HG02973 (cell line): Measurements from ENCODE around the gene THOC6.

Source experiments
- ATAC-seq: cut with Tn5 transposase; IDR thresholded peaks from one replicate; pipeline ENCODE4 v1.9.1; 2021; ENCODE audit warnings: moderate library complexity; ENCODE audit not compliant: unreplicated experiment

The THOC6 gene

DNA sequence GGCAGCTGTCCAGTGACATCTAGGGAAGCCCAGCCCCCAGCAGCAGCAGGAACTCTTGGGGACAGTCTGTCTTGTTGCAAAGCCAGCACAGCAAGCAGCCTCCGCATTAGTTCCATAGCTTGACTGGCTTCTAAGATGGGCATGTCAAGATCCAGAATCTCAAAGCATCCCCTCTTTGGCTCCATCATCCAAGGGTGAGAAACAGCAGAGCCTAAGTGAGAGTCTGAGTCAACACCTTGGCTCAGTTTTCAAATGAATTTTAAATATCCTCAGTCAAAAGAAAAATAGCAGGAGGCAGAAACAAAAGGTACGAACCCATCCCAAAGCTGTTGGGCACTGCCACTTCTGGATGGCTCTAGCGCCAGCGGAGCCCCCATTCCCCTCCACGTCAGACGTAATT, 8.9 kb upstream of the THOC6 start:
- ATAC-seq: no peak

DNA sequence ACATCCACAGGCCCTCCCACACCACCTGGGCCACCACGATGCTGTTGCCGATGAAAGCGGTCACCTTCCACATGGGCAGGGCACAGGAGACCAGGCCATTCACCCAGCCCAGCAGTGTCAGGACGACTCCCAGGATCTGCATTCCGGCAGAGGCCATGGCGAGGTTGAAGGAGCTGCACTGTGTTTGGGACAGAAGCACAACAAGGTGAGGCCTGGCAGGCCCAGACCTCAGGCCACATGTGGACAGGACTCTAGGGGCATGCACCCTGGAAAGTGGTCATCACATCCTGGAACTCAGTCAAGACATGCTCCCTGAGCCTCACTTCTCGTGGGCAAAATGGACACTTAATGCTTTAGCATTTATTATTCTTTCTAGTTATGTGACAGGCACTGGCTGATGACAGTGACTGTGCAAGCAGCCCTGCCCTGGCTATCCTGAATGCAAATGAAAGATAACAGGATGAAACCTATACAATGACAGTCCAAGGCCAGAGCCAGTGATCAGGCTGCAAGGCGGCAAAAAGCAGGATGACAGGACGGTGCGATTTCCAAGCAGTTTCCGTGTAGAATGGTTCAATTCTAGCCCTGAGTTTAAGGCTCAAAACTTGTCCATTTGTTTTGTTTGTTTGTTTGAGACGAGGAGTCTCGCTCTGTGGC, 7.8 kb upstream of the THOC6 start:
- ATAC-seq: no peak

DNA sequence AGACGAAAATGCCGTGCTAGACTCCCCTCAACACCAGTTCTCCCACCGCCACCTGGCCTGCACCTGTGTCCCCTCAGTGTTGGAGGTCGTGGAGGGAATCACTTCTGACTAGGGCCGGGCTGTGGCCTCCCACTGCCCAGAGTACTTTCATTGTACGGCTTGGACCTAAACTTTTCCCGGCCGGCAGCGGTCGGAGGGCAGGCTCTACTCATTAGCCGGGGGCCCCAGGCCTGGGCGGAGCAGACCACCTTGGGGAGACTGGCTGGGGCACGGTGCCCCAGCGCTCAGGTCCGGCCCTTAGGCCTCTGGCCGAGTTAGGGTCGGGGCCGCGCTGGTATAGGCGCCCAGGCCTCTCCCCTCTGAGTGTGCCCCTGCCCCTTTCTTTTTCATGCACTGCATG, 6.5 kb upstream of the THOC6 start:
- no peak for ATAC-seq

DNA sequence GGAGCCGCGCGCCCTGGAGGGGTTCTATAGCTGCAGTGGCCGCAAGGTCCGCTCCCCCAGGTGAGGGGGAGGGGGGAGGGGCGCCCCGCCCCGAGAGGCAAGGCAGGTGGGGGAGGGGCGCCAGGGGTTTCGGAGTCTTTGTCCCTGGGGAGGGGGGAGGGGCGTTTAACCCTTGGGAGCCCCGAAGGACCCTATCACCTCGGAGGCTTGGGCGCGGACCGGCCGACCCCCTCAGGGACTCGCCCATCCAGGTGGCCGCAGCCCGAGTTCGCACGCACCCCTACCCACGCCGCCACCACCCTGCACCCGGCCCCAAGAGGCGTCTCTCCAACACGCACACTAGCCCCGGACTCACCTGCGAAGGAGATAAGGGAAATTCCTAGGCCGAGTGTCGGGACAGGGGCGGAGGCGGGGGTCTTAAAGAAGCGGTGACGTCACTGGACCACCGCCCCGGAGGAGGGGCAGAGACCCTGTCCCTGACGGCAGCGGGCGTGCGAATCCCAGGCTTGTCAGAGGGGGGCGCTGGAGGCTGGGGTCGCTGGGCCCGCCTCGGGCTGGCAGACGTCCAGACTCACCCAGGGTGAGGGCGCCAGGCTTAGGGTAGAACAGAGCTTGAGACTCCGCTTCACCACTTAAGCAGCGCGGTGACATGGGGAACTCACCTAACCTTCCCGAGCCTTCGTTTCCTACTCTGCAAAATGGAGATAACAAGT, 5.9 kb upstream of the THOC6 start, which contains the start of gene CLDN6:
Gene CLDN6, minus strand, starts transcription at position 390 of the 713 bp plus-strand sequence. CDS start 2,162 bp downstream, outside the sequence.
- no peak for ATAC-seq

DNA sequence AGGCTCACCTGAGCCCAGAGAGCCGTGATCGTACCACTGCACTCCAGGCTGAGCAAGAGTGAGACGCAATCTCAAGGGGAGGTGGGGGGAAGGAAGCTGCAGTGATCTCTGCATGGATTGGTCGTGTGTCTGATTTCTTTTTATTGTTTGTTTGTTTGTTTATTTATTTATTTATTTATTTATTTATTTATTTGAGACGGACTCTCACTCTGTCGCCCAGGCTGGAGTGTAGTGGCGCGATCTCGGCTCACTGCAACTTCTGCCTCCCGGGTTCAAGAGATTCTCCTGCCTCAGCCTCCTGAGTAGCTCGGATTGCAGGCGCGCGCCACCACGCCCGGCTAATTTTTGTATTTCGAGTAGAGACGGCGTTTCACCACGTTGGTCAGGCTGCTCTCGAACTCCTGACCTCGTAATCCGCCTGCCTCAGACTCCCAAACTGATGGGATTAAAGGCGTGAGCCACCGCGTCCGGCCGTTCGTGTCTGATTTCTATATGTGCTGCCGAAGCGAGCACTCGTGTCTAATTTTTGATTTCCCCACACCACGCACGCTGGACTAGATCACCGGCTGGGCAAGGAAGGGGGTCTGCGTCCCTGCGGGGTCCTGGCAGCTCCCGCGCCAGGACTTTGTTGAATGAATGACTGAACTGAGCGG, 4.1 kb upstream of the THOC6 start:
- ATAC-seq: no peak

DNA sequence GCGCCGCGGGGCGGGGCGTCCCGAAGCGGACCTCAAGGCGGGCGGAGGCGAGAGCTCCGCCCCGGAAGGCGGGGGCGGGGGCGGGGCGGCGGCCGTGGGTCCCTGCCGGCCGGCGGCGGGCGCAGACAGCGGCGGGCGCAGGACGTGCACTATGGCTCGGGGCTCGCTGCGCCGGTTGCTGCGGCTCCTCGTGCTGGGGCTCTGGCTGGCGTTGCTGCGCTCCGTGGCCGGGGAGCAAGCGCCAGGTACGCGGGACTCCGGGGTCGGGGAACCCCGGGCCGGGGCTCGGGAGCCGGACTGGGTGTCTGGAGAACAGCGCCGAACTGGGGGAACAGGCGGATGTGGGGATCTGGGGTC, 3.6 kb upstream of the THOC6 start, which contains the start of gene TNFRSF12A:
Gene TNFRSF12A, plus strand, starts transcription at position 122 of the 357 bp plus-strand sequence. Its CDS starts 30 bp downstream, at position 152.
- no peak for ATAC-seq

DNA sequence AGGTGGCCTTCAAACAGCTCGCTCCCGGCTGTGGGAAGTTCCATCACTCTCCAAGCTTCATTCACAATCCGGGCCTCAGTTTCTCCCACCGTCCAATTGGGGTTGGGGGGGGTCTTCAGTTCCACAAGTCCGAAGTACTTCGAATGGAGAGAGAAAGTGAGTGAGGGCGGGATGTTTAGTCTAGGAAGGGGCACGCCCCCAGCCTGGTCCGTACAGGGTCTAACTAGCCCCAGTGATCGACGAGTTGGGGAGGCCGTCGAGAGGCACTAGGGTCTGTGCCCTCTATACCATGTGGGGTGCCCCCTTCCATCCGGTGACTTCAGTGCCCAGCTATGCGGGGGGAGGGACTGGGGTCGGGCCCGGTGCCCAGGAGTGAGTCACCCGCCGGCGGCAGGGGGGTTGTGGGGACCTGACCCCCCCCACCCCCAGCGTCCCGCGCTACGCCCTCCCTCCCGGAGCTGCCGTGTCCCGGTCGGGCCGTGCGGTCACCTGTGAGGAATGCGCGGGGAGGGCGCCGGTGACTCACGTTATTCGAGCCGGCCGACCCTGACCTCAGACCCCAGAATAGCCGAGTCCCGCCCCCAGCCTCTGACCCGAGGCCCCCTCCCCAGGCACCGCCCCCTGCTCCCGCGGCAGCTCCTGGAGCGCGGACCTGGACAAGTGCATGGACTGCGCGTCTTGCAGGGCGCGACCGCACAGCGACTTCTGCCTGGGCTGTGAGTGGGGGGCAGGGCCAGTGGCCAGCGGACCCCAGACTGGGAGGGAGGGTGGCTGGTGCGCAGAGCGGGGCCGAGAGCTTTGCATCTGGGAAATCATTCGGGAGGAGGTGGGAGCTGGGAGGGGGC, 3.0 kb upstream of the THOC6 start:
- ATAC-seq: no peak

DNA sequence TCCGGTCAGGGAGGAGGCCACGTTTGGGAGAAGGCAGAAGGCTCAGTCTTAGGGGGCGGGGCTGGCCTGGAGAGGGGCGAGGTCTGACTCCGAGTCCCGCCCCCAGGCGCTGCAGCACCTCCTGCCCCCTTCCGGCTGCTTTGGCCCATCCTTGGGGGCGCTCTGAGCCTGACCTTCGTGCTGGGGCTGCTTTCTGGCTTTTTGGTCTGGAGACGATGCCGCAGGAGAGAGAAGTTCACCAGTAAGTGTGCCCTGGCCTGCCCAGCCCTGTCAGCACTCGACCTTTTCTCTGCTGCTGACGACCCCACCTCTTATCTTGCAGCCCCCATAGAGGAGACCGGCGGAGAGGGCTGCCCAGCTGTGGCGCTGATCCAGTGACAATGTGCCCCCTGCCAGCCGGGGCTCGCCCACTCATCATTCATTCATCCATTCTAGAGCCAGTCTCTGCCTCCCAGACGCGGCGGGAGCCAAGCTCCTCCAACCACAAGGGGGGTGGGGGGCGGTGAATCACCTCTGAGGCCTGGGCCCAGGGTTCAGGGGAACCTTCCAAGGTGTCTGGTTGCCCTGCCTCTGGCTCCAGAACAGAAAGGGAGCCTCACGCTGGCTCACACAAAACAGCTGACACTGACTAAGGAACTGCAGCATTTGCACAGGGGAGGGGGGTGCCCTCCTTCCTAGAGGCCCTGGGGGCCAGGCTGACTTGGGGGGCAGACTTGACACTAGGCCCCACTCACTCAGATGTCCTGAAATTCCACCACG, 2.2 kb upstream of the THOC6 start:
- no peak for ATAC-seq

DNA sequence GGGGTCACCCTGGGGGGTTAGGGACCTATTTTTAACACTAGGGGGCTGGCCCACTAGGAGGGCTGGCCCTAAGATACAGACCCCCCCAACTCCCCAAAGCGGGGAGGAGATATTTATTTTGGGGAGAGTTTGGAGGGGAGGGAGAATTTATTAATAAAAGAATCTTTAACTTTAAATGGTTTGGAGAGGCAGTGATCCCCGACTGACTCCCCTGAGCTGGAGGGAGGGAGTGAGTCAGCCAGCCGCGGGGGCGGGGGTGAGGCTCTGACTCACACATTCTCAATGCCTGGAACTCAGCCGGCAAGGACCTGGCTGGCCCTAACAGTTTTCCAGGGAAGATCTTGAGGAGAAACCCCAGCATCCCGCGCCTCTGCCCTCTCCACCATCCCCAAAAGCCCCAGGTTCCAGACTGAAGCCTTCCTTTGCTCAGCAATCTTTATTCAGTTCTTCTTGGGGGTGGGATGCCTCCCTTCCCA, 1.6 kb upstream of the THOC6 start:
- no peak for ATAC-seq

DNA sequence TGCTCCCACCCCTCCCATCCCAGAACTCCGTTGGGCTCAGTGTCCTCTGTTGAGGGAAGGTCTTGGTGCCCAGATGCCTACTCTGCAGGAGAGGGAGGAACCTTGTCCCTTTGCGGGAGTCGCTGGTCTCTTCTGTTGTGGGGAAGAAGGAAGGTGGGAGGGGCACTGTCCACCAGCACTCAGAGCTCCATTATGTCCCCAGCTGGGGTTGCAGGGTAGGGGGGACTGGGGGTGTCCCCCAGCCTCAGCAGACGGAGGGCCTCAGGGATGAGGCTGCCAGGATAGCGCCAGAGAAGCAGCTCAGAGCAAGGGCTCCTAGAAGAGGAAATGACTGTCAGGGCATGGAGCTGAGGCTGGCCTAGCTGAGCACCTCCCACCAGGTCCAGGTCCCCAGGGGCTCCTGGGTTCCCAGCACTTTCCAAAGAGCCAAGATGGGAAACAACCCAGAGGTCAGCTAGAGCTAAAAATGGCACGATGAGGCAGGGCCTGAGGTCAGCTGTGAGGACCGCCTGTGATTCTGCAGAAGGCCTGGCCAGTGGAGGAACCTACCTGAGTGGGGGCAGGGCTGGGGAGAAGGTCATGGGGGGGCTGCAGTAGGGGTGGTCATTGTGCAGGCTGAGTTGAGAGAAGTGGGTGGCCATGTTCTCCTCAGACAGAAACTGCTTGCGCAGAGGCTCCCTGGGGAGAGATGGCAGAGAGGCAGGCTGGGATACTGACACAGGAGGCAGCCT, 986 bp upstream of the THOC6 start:
- ATAC-seq: no peak

DNA sequence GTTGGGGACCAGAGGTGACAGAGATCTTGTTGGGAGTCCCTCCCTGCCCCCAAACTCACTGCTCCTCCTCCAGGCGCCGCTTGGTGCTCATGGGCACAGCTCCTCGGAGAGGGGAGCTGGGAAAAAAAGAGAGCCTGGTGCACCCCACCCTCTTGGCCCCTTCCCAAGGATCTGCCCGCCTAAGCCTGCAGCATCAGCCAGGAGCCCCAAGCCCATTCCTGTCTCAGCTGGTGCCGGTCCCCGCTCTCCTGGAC, 493 bp upstream of the THOC6 start:
- ATAC-seq: no peak

DNA sequence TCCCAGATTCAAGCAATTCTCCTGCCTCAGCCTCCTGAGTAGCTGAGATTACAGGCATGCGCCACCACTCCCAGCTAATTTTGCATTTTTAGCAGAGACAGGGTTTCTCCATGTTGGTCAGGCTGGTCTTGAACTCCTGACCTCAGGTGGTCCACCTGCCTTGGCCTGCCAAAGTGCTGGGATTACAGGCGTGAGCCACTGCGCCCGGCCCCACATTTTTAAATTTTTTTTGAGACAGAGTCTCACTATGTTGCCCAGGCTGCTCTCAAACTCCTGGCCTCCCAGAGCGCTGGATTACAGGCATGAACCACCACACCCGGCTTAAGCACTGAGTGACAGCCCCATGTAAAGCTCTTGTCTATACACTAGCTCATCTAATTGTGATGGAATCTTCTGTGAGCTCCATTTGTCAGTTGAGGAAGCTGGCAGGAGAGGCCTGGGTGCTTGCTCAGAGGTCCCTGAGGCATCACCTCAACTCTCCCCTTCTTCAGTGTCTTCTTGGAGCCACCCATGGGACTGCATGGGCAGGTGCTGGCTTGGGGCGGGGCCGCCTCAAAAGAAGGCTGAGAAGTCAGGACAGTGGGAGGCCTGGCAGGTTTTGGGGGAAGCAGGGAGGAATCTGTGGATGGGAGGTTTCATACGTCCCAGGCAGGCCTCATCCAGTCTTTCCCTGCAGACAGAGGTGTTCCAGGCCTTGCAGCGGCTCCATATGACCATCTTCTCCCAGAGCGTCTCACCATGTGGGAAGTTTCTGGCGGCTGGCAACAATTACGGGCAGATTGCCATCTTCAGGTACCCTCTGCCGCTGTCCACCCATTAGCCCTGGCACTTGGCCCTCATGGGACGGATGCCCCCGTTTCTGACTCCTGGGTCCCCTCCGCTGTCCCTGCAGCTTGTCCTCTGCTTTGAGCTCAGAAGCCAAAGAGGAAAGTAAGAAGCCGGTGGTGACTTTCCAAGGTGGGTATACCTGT, 1.5 kb downstream of the THOC6 start:
- ATAC-seq: no peak

DNA sequence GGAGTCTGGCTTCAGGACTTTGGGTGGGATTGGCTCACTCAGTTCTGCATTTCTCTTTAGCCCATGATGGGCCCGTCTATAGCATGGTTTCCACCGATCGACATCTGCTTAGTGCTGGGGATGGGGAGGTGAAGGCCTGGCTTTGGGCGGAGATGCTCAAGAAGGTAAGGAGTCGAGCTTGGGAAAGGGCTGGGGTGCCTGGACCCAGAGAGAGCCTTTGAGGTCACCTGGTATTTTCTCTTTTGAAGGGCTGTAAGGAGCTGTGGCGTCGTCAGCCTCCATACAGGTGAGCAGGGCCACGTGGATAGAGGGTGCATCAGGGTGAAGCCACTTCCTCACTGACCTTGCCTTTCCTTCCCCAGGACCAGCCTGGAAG, 2.2 kb downstream of the THOC6 start:
- no peak for ATAC-seq

DNA sequence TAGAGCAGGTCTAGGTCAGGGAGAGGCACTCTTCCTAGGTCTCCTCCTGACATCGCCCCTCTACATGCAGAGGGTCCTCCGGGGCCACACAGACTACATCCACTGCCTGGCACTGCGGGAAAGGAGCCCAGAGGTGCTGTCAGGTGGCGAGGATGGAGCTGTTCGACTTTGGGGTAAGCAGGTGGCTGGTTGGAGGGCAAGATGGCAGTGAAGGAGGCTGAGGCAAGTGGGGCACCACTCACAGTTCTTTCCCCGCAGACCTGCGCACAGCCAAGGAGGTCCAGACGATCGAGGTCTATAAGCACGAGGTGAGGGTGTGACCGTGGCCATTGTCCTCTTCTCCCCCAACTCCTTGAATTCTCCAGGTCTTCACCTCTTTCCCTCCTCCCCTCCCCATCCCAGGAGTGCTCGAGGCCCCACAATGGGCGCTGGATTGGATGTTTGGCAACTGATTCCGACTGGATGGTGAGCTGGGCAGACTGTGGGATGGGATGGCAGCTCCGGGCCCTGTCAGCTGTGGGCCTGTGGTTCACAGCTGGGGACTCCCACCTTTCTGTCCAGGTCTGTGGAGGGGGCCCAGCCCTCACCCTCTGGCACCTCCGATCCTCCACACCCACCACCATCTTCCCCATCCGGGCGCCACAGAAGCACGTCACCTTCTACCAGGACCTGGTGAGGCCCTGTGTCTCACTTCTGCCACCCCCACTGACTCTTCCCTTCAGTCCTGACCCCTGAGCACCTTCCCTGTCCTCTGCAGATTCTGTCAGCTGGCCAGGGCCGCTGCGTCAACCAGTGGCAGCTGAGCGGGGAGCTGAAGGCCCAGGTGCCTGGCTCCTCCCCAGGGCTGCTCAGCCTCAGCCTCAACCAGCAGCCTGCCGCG, 3.0 kb downstream of the THOC6 start:
- no peak for ATAC-seq

DNA sequence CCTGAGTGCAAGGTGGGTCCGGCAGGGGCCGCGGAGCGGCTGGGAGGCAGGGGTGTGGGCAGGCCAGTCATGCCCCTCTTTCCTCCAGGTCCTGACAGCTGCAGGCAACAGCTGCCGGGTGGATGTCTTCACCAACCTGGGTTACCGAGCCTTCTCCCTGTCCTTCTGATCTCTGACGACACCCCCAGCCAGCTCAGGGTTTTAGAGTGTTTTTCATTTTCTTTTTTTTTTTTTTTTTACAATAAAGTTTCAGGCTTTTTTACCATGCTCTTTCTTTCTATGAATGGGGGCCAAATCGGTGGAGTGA, 3.6 kb downstream of the THOC6 start:
- ATAC-seq: no peak

DNA sequence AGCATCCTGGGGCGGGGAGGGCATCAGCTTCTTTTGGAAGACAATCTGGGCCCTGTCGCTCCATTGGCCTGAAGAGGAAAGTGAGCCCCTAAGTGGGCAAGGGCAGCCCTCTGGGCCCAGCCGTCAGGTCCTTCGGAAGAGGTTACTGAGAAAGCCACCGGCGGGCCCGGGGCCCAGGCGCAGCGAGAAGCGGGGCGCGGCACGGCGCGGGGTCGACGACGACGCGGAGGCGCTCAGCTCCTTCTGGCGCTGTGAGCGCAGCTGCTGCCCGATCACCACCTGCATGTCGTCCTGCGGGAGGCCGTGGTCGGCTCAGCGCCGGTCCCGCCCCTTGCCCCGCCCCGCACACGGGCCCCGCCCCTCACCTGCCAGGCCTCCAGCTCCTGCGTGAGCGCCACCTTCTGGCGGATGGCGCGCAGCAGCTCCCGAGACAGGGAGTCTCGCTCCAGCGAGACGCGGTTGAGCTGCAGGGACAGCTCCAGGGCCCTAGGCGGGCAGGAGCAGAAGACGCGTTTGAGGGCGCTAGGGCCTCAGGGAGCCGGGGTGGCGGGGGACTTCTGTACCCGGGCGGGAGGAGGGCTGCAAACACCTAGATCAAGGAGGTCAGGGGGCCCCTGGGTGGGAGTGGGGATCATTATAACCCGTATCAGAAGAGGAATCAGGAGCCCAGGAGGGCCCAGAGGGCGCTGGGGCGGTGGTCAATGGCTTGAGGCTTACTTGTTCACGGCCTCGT, 4.3 kb downstream of the THOC6 start:
- no peak for ATAC-seq

DNA sequence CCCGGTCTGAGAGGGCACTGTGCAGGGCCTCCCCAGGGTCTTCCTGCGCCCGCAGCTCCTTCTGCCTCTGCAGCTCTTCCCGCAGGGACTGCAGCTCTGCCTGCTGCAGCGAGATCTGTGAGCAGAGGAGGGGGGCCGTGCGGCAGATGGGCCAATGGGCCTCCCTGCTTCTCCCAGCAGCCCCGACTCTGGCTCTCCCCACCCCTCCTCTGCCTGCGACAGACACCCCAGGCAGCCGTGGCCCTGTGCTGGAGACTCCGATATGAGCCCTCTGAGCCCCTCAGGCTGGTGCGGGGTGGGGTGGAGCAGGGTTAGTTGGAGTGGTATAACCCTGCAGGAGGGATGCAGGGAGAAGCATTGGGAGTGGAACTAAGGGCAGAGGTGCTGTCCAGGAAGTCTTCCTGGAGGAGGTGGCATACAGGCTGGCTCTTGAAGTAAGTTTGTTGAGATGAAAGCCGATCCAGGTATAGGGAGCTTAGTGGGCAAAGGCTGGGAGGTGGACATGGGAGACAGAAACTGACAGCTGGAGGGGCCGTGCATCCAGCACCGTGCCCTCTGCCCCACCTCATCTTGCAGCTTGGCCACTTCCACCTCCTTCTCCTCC, 5.0 kb downstream of the THOC6 start:
- no peak for ATAC-seq
